C4-2B (cell line): ENCODE data around the gene BST2.

Source experiments
- ZFX ChIP-seq: fragments of 450-650 bp; IDR thresholded peaks from 2 replicates; pipeline ENCODE4 v1.6.1; 2017
- TF ChIP-seq, protein P1 (sequence below): fragments of 450-650 bp; conservative IDR thresholded peaks from 2 replicates; pipeline ENCODE4 v1.5.1; 2017; ENCODE audit warnings: mild to moderate bottlenecking

- TF ChIP-seq, protein P1, sequence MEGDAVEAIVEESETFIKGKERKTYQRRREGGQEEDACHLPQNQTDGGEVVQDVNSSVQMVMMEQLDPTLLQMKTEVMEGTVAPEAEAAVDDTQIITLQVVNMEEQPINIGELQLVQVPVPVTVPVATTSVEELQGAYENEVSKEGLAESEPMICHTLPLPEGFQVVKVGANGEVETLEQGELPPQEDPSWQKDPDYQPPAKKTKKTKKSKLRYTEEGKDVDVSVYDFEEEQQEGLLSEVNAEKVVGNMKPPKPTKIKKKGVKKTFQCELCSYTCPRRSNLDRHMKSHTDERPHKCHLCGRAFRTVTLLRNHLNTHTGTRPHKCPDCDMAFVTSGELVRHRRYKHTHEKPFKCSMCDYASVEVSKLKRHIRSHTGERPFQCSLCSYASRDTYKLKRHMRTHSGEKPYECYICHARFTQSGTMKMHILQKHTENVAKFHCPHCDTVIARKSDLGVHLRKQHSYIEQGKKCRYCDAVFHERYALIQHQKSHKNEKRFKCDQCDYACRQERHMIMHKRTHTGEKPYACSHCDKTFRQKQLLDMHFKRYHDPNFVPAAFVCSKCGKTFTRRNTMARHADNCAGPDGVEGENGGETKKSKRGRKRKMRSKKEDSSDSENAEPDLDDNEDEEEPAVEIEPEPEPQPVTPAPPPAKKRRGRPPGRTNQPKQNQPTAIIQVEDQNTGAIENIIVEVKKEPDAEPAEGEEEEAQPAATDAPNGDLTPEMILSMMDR: no peak
- TF ChIP-seq ZFX: no peak
Measured at GRCh38 chr19:17393002-17393401, 12.4 kb downstream of the BST2 start.
